GM12878 (cell line): ENCODE results near the gene NOTCH1. TPM values are rescaled to one million over a fixed set of nuclear protein-coding genes. Genes with fewer than 3 reads are reported as not detected.

ENCODE experiments used
- ATAC-seq: fragments of 200-7000 bp; cut with Tn5 transposase; 3 replicates; pipeline ENCODE4 v1.9.1; 2020; ENCODE audit warnings: mild to moderate bottlenecking, moderate library complexity
- BruUV-seq: library from RNA; stranded (reverse); fragments of 400-500 nt; replicated peaks from 2 replicates; lab custom pipeline; 2021; lab: Mats Ljungman, UMichigan
- CTCF ChIA-PET: fragments of 300-600 bp; sonication (Branson Sonifier 250); formaldehyde crosslinking; extraction: SDS; loops from one replicate; lab custom pipeline; 2021; ENCODE audit warnings: inconsistent platforms; lab: Yijun Ruan, JAX
- POLR2A ChIA-PET: fragments of 350-600 bp; formaldehyde crosslinking; extraction: SDS; loops from one replicate; lab custom pipeline; 2021; ENCODE audit warnings: inconsistent platforms; lab: Charles Lee
- RAD21 ChIA-PET: fragments of 300-600 bp; sonication (Branson Sonifier 250); formaldehyde crosslinking; loops from one replicate; lab custom pipeline; 2023; ENCODE audit warnings: antibody characterized with exemption; ENCODE audit not compliant: unreplicated experiment; lab: Charles Lee
- SMC1A ChIA-PET: fragments of 300-600 bp; sonication (Branson Sonifier 250); formaldehyde crosslinking; loops from one replicate; lab custom pipeline; 2023; ENCODE audit not compliant: unreplicated experiment, uncharacterized antibody; lab: Charles Lee
- DNase-seq: peaks from one replicate; pipeline ENCODE4 v3.0.0-alpha.2; 2011; ENCODE audit warnings: low read depth, low spot score
- FAIRE-seq: peaks from 3 replicates; lab custom pipeline; 2011; peaks lifted over from hg19 to GRCh38; lab: Jason Lieb, UNC
- H2AFZ ChIP-seq: 2 replicates; pipeline ENCODE4 v1.6.0; 2011; ENCODE audit warnings: low read depth, low read length, control low read depth; ENCODE audit not compliant: control insufficient read depth
- H3K27ac ChIP-seq: 2 replicates; pipeline ENCODE4 v1.5.1; 2011; ENCODE audit warnings: control low read depth; ENCODE audit not compliant: control insufficient read depth, insufficient read depth
- H3K27me3 ChIP-seq, 2 experiments: replicated peaks in 1 of 2; 2 replicates each; pipeline versions ENCODE4 v1.6.0 to v1.6.1; 2011; ENCODE audit warnings: low read length in 1 of 2; ENCODE audit not compliant: control insufficient read depth in 2 of 2, insufficient read depth in 2 of 2
- H3K36me3 ChIP-seq, 2 experiments: 2 replicates each; pipeline ENCODE4 v1.5.1; 2011; ENCODE audit warnings: low read length in 1 of 2; ENCODE audit not compliant: control insufficient read depth in 2 of 2, insufficient read depth in 2 of 2
- H3K4me1 ChIP-seq: 2 replicates; pipeline ENCODE4 v1.6.1; 2011; ENCODE audit warnings: mild to moderate bottlenecking, low read length, moderate library complexity, mixed read lengths; ENCODE audit not compliant: control insufficient read depth, insufficient read depth
- H3K4me2 ChIP-seq: 2 replicates; pipeline ENCODE4 v1.6.0; 2011; ENCODE audit warnings: control low read depth; ENCODE audit not compliant: control insufficient read depth, insufficient read depth
- H3K4me3 ChIP-seq: fragments of 200-600 bp; sonication (generic); 2 replicates; pipeline ENCODE4 v1.5.1; 2016
- H3K79me2 ChIP-seq: 2 replicates; pipeline ENCODE4 v1.6.0; 2011; ENCODE audit warnings: low read length; ENCODE audit not compliant: control insufficient read depth, insufficient read depth
- H3K9ac ChIP-seq: 2 replicates; pipeline ENCODE4 v1.8.0; 2011; ENCODE audit warnings: low read length, control low read depth, mixed read lengths; ENCODE audit not compliant: control insufficient read depth, insufficient read depth
- H3K9me3 ChIP-seq: replicated peaks from 3 replicates; pipeline ENCODE4 v1.5.1; 2011; ENCODE audit warnings: mild to moderate bottlenecking, low read length; ENCODE audit not compliant: control insufficient read depth, insufficient read depth
- H4K20me1 ChIP-seq: 2 replicates; pipeline ENCODE4 v1.6.0; 2011; ENCODE audit not compliant: control insufficient read depth, insufficient read depth
- BCL11A ChIP-seq: IDR thresholded peaks from 2 replicates; pipeline ENCODE4 v1.6.1; 2011; ENCODE audit warnings: low read depth, low read length
- CBFB ChIP-seq: IDR thresholded peaks from 2 replicates; pipeline ENCODE4 v1.6.1; 2016; ENCODE audit warnings: antibody characterized with exemption, low read depth
- CEBPB ChIP-seq, 2 experiments: fragments of 150-350 bp in 1 of 2; IDR thresholded peaks; 2 replicates each; pipeline ENCODE4 v1.6.1; 2012 to 2014; ENCODE audit warnings: low read depth in 2 of 2, low read length in 2 of 2, borderline replicate concordance in 1 of 2, inconsistent platforms in 1 of 2
- GATAD2B ChIP-seq: fragments of 450-650 bp; conservative IDR thresholded peaks from 2 replicates; pipeline ENCODE4 v1.6.1; 2017; ENCODE audit warnings: low read depth, mild to moderate bottlenecking, moderate library complexity
- JUNB ChIP-seq: IDR thresholded peaks from 2 replicates; pipeline ENCODE4 v1.6.1; 2016; ENCODE audit warnings: antibody characterized with exemption, mild to moderate bottlenecking
- MTA3 ChIP-seq: IDR thresholded peaks from 2 replicates; pipeline ENCODE4 v1.6.1; 2012; ENCODE audit warnings: low read length, inconsistent platforms, borderline replicate concordance
- NFIC ChIP-seq: IDR thresholded peaks from 2 replicates; pipeline ENCODE4 v1.6.1; 2012; ENCODE audit warnings: low read depth, mild to moderate bottlenecking, inconsistent platforms, low read length, moderate library complexity
- POLR2A ChIP-seq: IDR thresholded peaks from 2 replicates; pipeline ENCODE4 v1.6.1; 2011; ENCODE audit warnings: low read depth, mild to moderate bottlenecking, low read length
- POLR2AphosphoS2 ChIP-seq: IDR thresholded peaks from 2 replicates; pipeline ENCODE4 v1.6.1; 2011; ENCODE audit warnings: low read depth, mild to moderate bottlenecking, low read length, improper control_type of control experiment, moderate library complexity
- RAD21 ChIP-seq: IDR thresholded peaks from 2 replicates; pipeline ENCODE4 v1.6.1; 2011; ENCODE audit warnings: mild to moderate bottlenecking, low read depth, low read length, moderate library complexity; ENCODE audit not compliant: insufficient read depth
- RBBP5 ChIP-seq: fragments of 200-600 bp; sonication (generic); conservative IDR thresholded peaks from 2 replicates; pipeline ENCODE4 v1.6.1; 2016
- RUNX3 ChIP-seq: IDR thresholded peaks from 2 replicates; pipeline ENCODE4 v1.6.1; 2012; ENCODE audit warnings: low read length, inconsistent platforms
- SREBF2 ChIP-seq: IDR thresholded peaks from 2 replicates; pipeline ENCODE4 v1.6.1; 2012; ENCODE audit warnings: mild to moderate bottlenecking, low read length
- TBL1XR1 ChIP-seq: IDR thresholded peaks from 2 replicates; pipeline ENCODE4 v1.6.1; 2012; ENCODE audit warnings: low read depth, low read length, improper control_type of control experiment
- USF2 ChIP-seq: IDR thresholded peaks from 2 replicates; pipeline ENCODE4 v1.6.1; 2011; ENCODE audit warnings: low read depth, low read length, improper control_type of control experiment, borderline replicate concordance
- ZBTB4 ChIP-seq: fragments of 450-650 bp; formaldehyde crosslinking; IDR thresholded peaks from 2 replicates; pipeline ENCODE4 v1.4.0; 2022; ENCODE audit warnings: mild to moderate bottlenecking, moderate library complexity
- WGBS: methylation state at CpG from one replicate; pipeline ENCODE4 v1.1.6; 2016; ENCODE audit warnings: low lambda C conversion rate; ENCODE audit not compliant: insufficient replicate concordance, insufficient coverage; ENCODE audit errors: missing lambda C conversion rate; 5-methylcytosine and 5-hydroxymethylcytosine counted together
- in situ Hi-C: fragments of 300-500 bp; cut with MboI; formaldehyde crosslinking; loops from 9 replicates; pipeline ENCODE4 v1.14.3; 2018; ENCODE audit warnings: mixed read lengths
- intact Hi-C: fragments of 100-400 bp; cut with micrococcal nuclease; formaldehyde crosslinking; loops from one replicate; pipeline ENCODE4 v1.14.2; 2022; ENCODE audit not compliant: unreplicated experiment
- polyA plus RNA-seq, 11 experiments: library from polyadenylated mRNA; depleted of rRNA in 4 of 11; unstranded in 6 of 11; stranded (reverse) in 5 of 11; fragments of >200 nt; fragmentation: Nextera tagmentation in 4 of 11; fragmentation: Illumina TruSeq in 1 of 11; extraction: Ambion mirVana in 4 of 11; extraction: Trizol in 1 of 11; gene quantifications; 1 replicate in 1 of 11; 2 replicates in 10 of 11; pipeline versions ENCODE4 v1.2.1 to v1.2.3, GENCODE V29; 2011 to 2016; ENCODE audit warnings: inconsistent platforms in 2 of 11, missing spikeins in 2 of 11, low read depth in 1 of 11
- total RNA-seq, 4 experiments: library from RNA; depleted of rRNA in 3 of 4; stranded (reverse); fragments of >200 nt in 3 of 4; fragmentation: Illumina TruSeq in 1 of 4; extraction: Trizol in 1 of 4; gene quantifications; 2 replicates each; pipeline versions ENCODE4 v1.2.1 to v1.2.3, GENCODE V29; 2013 to 2021

Gene NOTCH1
- total and polyA plus RNA-seq, 10 of the 15 experiments (the other 5 are each of a cell fraction or from before 2014, with no cell fraction given): 0.02 to 40.0 (median 3.7) TPM

- TF ChIP-seq ZBTB4 (CRISPR knock-in tag) (no peak), CBFB (no peak), RAD21 (no peak), CEBPB (IDR thresholded peaks at IDR 0.05; ENCODE audit: borderline replicate concordance in 1 of 2, low read depth in 2 of 2, low read length in 2 of 2) (no peak), POLR2AphosphoS2 (no peak), USF2 (no peak), GATAD2B (no peak), TBL1XR1 (no peak), MTA3 (no peak)
These were observed 75.5 kb downstream of the NOTCH1 start (continued) for GRCh38 chr9:136470356-136470755.

- FAIRE-seq: no peak
- H3K27me3 ChIP-seq: no peaks in the 10 kb centered on the region
- H3K9ac ChIP-seq: no peak overlapping the region
- no peaks in the 10 kb centered on the region for H3K79me2 ChIP-seq
- ChIA-PET SMC1A (no interaction called here), RAD21 (no interaction called here), CTCF (no interaction called here), POLR2A (no interaction called here)
- DNase-seq: no peak
- no peak for ATAC-seq
- in situ Hi-C loops: no loop called here
- H3K9me3 ChIP-seq: no peaks in the 10 kb centered on the region
- peaks cover 32 to 35% of the 10 kb centered on the region in 2 experiments for H3K36me3 ChIP-seq
- H3K4me1 ChIP-seq: no peaks in the 10 kb centered on the region
- TF ChIP-seq POLR2A: peak; percentile 28; the same call in 1 of the 2 replicates
- no peak for TF ChIP-seq BCL11A
- TF ChIP-seq RBBP5: no peak
- no peak for TF ChIP-seq JUNB
- TF ChIP-seq NFIC: no peak
- no peak for TF ChIP-seq RUNX3
- no peak for TF ChIP-seq SREBF2
- 87% methylated on average over 15 of the region's 15 CpGs for WGBS
- peaks cover 2% of the 10 kb centered on the region; the same call in 1 of the 2 replicates for H4K20me1 ChIP-seq
- intact Hi-C loops: no loop called here
- H2AFZ ChIP-seq: no peak overlapping the region
- no peak overlapping the region for H3K4me2 ChIP-seq
- H3K27ac ChIP-seq: no peak overlapping the region
- H3K4me3 ChIP-seq: no peak overlapping the region
- BruUV-seq: no TSS peak
These were observed 78.1 kb downstream of the NOTCH1 start for GRCh38 chr9:136467766-136468165.
